ENCODE results near the gene MSH5.
"Not testable (repeated sequence)": the region's sequence is repeated elsewhere in the genome, so short reads cannot be mapped to it uniquely, and the experiment has no call there.

Gene MSH5

DNA sequence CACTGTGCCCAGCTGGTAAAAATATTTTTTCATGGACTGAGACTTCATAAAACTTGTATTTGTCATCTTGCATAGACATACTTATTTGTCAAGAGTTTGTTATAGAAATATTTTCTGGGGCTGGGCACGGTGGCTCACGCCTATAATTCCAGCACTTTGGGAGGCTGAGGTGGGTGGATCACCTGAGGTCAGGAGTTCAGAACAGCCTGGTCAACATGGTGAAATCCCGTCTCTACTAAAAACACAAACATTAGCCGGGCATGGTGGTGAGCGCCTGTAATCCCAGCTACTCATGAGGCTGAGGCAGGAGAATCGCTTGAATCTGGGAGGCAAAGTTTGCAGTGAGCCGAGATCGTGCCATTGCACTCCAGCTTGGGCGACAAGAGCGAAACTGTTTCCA lies 68.8 kb downstream of the MSH5 start:
- not testable (repeated sequence) for DNase-seq

DNA sequence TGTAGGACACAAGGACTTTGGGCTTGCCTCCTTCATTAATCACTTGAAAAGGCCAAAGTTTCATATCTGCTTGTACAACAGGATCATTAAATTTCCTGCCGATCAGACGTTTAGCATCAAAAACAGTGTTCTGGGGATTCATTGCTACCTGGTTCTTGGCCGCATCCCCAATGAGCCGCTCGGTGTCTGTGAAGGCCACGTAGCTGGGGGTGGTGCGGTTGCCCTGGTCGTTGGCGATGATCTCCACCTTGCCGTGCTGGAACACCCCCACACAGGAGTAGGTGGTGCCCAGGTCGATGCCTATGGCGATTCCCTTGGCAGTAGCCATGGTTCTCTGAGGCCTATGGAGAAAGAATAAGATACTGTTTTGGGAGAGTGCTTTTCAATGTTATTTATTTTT lies 71.8 kb downstream of the MSH5 start:
- no peak for DNase-seq
